Measurements from ENCODE around the gene TTC27.

The TTC27 gene

GRCh38 chr2:32825291-32825712 is 197.5 kb downstream of the TTC27 start:
- Histone ChIP-seq H3K9me3 (ENCODE audit: insufficient read depth, low read length) (peaks cover 4% of the 10 kb centered on the region; the same call in 1 of the 2 replicates), H3K4me1 (ENCODE audit: low read length) (peaks cover 5% of the 10 kb centered on the region; the same call in 1 of the 2 replicates), H3K79me2 (ENCODE audit: low read length) (no peaks in the 10 kb centered on the region), H3K27ac (ENCODE audit: low read length) (no peak overlapping the region), H3K27me3 (ENCODE audit: low read depth, low read length) (no peaks in the 10 kb centered on the region), H3K4me3 (ENCODE audit: low read length) (no peak overlapping the region), H3K36me3 (replicated peaks; ENCODE audit: low read depth, low read length) (no peaks in the 10 kb centered on the region), H2AFZ (ENCODE audit: low read depth, low read length) (no peak overlapping the region), H3K4me2 (ENCODE audit: low read length) (no peak overlapping the region), H3K9ac (ENCODE audit: low read length) (no peak overlapping the region), H4K20me1 (ENCODE audit: insufficient read depth, low read length) (no peaks in the 10 kb centered on the region)
- TF ChIP-seq EZH2phosphoT487 (IDR thresholded peaks at IDR 0.05; ENCODE audit: low read depth) (no peak), CTCF (IDR thresholded peaks at IDR 0.05; ENCODE audit: low read depth, low read length) (no peak)

- TF ChIP-seq CTCF (IDR thresholded peaks at IDR 0.05; ENCODE audit: low read depth, low read length) (no peak), EZH2phosphoT487 (IDR thresholded peaks at IDR 0.05; ENCODE audit: low read depth) (no peak)
- H3K27ac ChIP-seq (ENCODE audit: low read length) = no peak overlapping the region
- H2AFZ ChIP-seq (ENCODE audit: low read depth, low read length) = no peak overlapping the region
- no peaks in the 10 kb centered on the region for H4K20me1 ChIP-seq (ENCODE audit: insufficient read depth, low read length)
- no peaks in the 10 kb centered on the region for H3K27me3 ChIP-seq (ENCODE audit: low read depth, low read length)
- no peak overlapping the region for H3K9ac ChIP-seq (ENCODE audit: low read length)
- no peaks in the 10 kb centered on the region for H3K79me2 ChIP-seq (ENCODE audit: low read length)
- H3K4me1 ChIP-seq (ENCODE audit: low read length) = peaks cover 12% of the 10 kb centered on the region
- no peak overlapping the region for H3K4me3 ChIP-seq (ENCODE audit: low read length)
- H3K9me3 ChIP-seq (ENCODE audit: insufficient read depth, low read length) = peaks cover 4% of the 10 kb centered on the region; the same call in 1 of the 2 replicates
- H3K4me2 ChIP-seq (ENCODE audit: low read length) = no peak overlapping the region
- no peaks in the 10 kb centered on the region for H3K36me3 ChIP-seq (replicated peaks; ENCODE audit: low read depth, low read length)
These were observed 202.3 kb downstream of the TTC27 start for GRCh38 chr2:32830196-32830595.

GRCh38 chr2:32832821-32833220 is 205.0 kb downstream of the TTC27 start:
- no peak overlapping the region for H3K9ac ChIP-seq (ENCODE audit: low read length)

GRCh38 chr2:32833709-32834108 is 205.9 kb downstream of the TTC27 start:
- TF ChIP-seq CTCF (IDR thresholded peaks at IDR 0.05; ENCODE audit: low read depth, low read length) = no peak
- no peak for TF ChIP-seq EZH2phosphoT487 (IDR thresholded peaks at IDR 0.05; ENCODE audit: low read depth)
- no peak overlapping the region for H3K27ac ChIP-seq (ENCODE audit: low read length)

More at GRCh38 chr2:32832821-32833220, 205.0 kb downstream of the TTC27 start:
- H3K4me3 ChIP-seq (ENCODE audit: low read length) = no peak overlapping the region
- H2AFZ ChIP-seq (ENCODE audit: low read depth, low read length) = no peak overlapping the region
- TF ChIP-seq EZH2phosphoT487 (IDR thresholded peaks at IDR 0.05; ENCODE audit: low read depth) = no peak
- no peak for TF ChIP-seq CTCF (IDR thresholded peaks at IDR 0.05; ENCODE audit: low read depth, low read length)
- H4K20me1 ChIP-seq (ENCODE audit: insufficient read depth, low read length) = no peaks in the 10 kb centered on the region
- H3K4me1 ChIP-seq (ENCODE audit: low read length) = peaks cover 12% of the 10 kb centered on the region
- H3K9me3 ChIP-seq (ENCODE audit: insufficient read depth, low read length) = peaks cover 4% of the 10 kb centered on the region; the same call in 1 of the 2 replicates
- no peaks in the 10 kb centered on the region for H3K36me3 ChIP-seq (replicated peaks; ENCODE audit: low read depth, low read length)
- H3K4me2 ChIP-seq (ENCODE audit: low read length) = no peak overlapping the region
- no peaks in the 10 kb centered on the region for H3K27me3 ChIP-seq (ENCODE audit: low read depth, low read length)
- no peaks in the 10 kb centered on the region for H3K79me2 ChIP-seq (ENCODE audit: low read length)
- no peak overlapping the region for H3K27ac ChIP-seq (ENCODE audit: low read length)

More at GRCh38 chr2:32833709-32834108, 205.9 kb downstream of the TTC27 start:
- Histone ChIP-seq H3K79me2 (ENCODE audit: low read length) (no peaks in the 10 kb centered on the region), H3K27me3 (ENCODE audit: low read depth, low read length) (no peaks in the 10 kb centered on the region), H3K4me1 (ENCODE audit: low read length) (peaks cover 19% of the 10 kb centered on the region), H3K4me3 (ENCODE audit: low read length) (no peak overlapping the region), H2AFZ (ENCODE audit: low read depth, low read length) (no peak overlapping the region), H3K36me3 (replicated peaks; ENCODE audit: low read depth, low read length) (no peaks in the 10 kb centered on the region), H4K20me1 (ENCODE audit: insufficient read depth, low read length) (no peaks in the 10 kb centered on the region), H3K4me2 (ENCODE audit: low read length) (no peak overlapping the region), H3K9me3 (ENCODE audit: insufficient read depth, low read length) (peaks cover 4% of the 10 kb centered on the region; the same call in 1 of the 2 replicates), H3K9ac (ENCODE audit: low read length) (no peak overlapping the region)
